Measurements from ENCODE around the gene NSMCE1.

The NSMCE1 gene

DNA sequence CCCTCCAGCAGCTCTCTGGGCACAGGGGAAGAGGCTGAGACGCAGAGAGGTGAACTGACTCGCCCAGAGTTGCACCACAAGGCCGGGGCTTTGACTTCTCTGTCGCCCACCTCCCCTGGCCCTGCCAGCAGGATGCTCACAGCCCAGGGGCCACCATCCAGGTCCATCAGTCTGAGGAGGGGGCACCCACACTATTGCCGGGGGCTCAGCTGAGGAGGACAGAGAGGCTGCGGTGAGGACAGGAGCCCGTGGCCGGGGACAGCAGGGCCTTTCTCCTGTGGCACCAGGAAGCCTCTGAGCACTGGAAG, 32.7 kb downstream of the NSMCE1 start:
- Histone ChIP-seq H3K79me2 (ENCODE audit: control insufficient read depth, insufficient read depth, low read length, unreplicated experiment) (no peaks in the 10 kb centered on the region), H3K36me3 (ENCODE audit: insufficient read depth, low read length) (peaks cover 3% of the 10 kb centered on the region; the same call in 1 of the 2 replicates), H3K27me3 (ENCODE audit: insufficient read depth, low read length) (no peaks in the 10 kb centered on the region), H3K4me3 (ENCODE audit: low read depth, low read length) (no peak overlapping the region), H3K4me1 (ENCODE audit: control insufficient read depth, insufficient read depth, low read length, unreplicated experiment) (peaks cover 15% of the 10 kb centered on the region), H3K27ac (ENCODE audit: low read depth, low read length) (peak overlapping the region; percentile 63), H2AFZ (ENCODE audit: low read length, unreplicated experiment) (peak overlapping the region; percentile 21)

- Histone ChIP-seq H3K4me1 (ENCODE audit: control insufficient read depth, insufficient read depth, low read length, unreplicated experiment) (peaks cover 15% of the 10 kb centered on the region), H2AFZ (ENCODE audit: low read length, unreplicated experiment) (peak overlapping the region; percentile 21), H3K36me3 (ENCODE audit: insufficient read depth, low read length) (peaks cover 3% of the 10 kb centered on the region; the same call in 1 of the 2 replicates), H3K79me2 (ENCODE audit: control insufficient read depth, insufficient read depth, low read length, unreplicated experiment) (no peaks in the 10 kb centered on the region), H3K4me3 (ENCODE audit: low read depth, low read length) (peak overlapping the region; percentile 62), H3K27ac (ENCODE audit: low read depth, low read length) (peak overlapping the region; percentile 63), H3K27me3 (ENCODE audit: insufficient read depth, low read length) (no peaks in the 10 kb centered on the region)
These were observed 33.3 kb downstream of the NSMCE1 start for GRCh38 chr16:27235055-27235937.

DNA sequence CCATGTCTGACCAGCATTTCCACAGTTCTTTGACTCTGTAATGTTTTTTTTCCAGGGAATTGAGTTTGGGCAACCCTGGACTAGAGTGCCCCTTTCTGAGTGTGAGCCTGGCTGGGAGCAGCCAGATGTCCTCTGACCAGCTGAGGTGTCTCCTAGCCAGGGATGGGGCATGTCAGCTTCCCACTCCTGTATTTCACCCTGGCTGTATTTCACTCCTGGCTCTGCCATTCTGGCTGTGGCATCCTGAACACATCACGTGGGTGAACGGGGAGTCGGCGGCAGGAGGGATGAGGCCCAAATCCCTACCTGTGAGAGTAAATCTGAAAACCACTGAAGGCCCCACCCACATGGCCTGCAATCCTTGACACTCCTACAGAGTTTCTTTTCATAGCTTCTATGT, 34.0 kb downstream of the NSMCE1 start:
- Histone ChIP-seq H3K27me3 (ENCODE audit: insufficient read depth, low read length) (no peaks in the 10 kb centered on the region), H3K36me3 (ENCODE audit: insufficient read depth, low read length) (peaks cover 3% of the 10 kb centered on the region; the same call in 1 of the 2 replicates), H3K79me2 (ENCODE audit: control insufficient read depth, insufficient read depth, low read length, unreplicated experiment) (no peaks in the 10 kb centered on the region), H2AFZ (ENCODE audit: low read length, unreplicated experiment) (no peak overlapping the region), H3K4me1 (ENCODE audit: control insufficient read depth, insufficient read depth, low read length, unreplicated experiment) (peaks cover 15% of the 10 kb centered on the region), H3K27ac (ENCODE audit: low read depth, low read length) (no peak overlapping the region), H3K4me3 (ENCODE audit: low read depth, low read length) (no peak overlapping the region)

- H3K4me1 ChIP-seq (ENCODE audit: control insufficient read depth, insufficient read depth, low read length, unreplicated experiment) = peaks cover 15% of the 10 kb centered on the region
These were observed 34.4 kb downstream of the NSMCE1 start for GRCh38 chr16:27234171-27234570.

DNA sequence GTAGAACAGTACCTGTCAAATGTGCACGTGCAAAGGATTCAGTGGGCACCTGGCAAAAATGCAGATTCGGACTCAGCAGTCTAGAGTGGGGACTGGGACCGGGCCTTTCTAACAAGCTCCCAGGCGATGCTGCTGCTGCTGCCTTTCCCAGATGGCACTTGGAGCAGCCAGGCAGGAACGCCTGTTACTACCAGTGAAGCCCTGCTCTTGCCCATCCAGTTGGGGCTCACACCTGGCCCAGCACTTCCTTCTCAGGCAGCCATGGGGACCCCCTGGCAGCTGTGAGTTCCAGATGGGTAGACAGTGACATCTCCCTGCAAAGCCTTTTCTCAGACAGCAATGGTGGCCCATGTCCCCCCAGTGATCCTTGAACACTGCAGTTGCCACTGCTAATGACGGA, 34.8 kb downstream of the NSMCE1 start:
- Histone ChIP-seq H2AFZ (ENCODE audit: low read length, unreplicated experiment) (no peak overlapping the region), H3K4me3 (ENCODE audit: low read depth, low read length) (no peak overlapping the region), H3K4me1 (ENCODE audit: control insufficient read depth, insufficient read depth, low read length, unreplicated experiment) (peaks cover 15% of the 10 kb centered on the region), H3K27ac (ENCODE audit: low read depth, low read length) (no peak overlapping the region), H3K36me3 (ENCODE audit: insufficient read depth, low read length) (peaks cover 3% of the 10 kb centered on the region; the same call in 1 of the 2 replicates), H3K27me3 (ENCODE audit: insufficient read depth, low read length) (no peaks in the 10 kb centered on the region), H3K79me2 (ENCODE audit: control insufficient read depth, insufficient read depth, low read length, unreplicated experiment) (no peaks in the 10 kb centered on the region)

More at GRCh38 chr16:27234171-27234570, 34.4 kb downstream of the NSMCE1 start:
- no peak overlapping the region for H3K27ac ChIP-seq (ENCODE audit: low read depth, low read length)
- H2AFZ ChIP-seq (ENCODE audit: low read length, unreplicated experiment) = no peak overlapping the region
- no peaks in the 10 kb centered on the region for H3K27me3 ChIP-seq (ENCODE audit: insufficient read depth, low read length)
- peaks cover 3% of the 10 kb centered on the region; the same call in 1 of the 2 replicates for H3K36me3 ChIP-seq (ENCODE audit: insufficient read depth, low read length)
- H3K4me3 ChIP-seq (ENCODE audit: low read depth, low read length) = no peak overlapping the region
- H3K79me2 ChIP-seq (ENCODE audit: control insufficient read depth, insufficient read depth, low read length, unreplicated experiment) = no peaks in the 10 kb centered on the region

DNA sequence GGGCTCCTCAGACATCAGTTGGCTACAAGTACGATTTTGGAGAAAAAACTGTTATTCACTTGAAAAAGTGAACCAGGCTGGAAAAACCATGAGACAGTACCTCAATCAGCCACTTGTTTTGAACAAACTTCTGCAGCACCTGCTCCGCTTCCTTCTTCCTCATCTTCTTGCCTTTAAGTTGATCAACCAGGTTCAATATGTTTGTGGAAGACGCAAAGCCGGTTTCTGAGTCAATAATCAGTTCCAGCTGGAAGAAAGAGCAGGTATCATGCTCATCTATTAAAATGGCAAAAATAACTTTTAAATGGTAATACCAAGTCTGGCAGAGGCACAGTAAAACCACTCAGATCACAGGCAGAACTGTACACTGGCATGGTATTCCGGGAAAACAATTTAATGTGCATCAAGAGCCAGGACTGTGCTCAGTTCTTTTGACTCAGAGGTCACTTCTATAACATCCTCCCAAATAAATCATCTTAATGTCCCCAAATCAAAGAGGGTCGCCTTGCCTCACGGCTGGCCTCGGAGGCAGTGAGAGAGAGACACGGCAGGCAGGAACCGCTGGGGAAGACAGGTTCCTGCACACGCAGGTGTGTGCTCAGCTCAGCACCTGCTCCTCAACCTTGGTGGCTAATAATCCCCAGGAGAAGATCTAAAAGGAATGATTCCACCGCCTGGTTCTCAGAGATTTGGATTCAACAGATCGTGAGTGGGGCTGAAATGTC, 35.5 kb downstream of the NSMCE1 start:
- Histone ChIP-seq H3K36me3 (ENCODE audit: insufficient read depth, low read length) (peaks cover 3% of the 10 kb centered on the region; the same call in 1 of the 2 replicates), H2AFZ (ENCODE audit: low read length, unreplicated experiment) (no peak overlapping the region), H3K27ac (ENCODE audit: low read depth, low read length) (no peak overlapping the region), H3K4me3 (ENCODE audit: low read depth, low read length) (no peak overlapping the region), H3K27me3 (ENCODE audit: insufficient read depth, low read length) (no peaks in the 10 kb centered on the region), H3K79me2 (ENCODE audit: control insufficient read depth, insufficient read depth, low read length, unreplicated experiment) (no peaks in the 10 kb centered on the region), H3K4me1 (ENCODE audit: control insufficient read depth, insufficient read depth, low read length, unreplicated experiment) (peaks cover 15% of the 10 kb centered on the region)

- no peak overlapping the region for H3K27ac ChIP-seq (ENCODE audit: low read depth, low read length)
- H3K36me3 ChIP-seq (ENCODE audit: insufficient read depth, low read length) = peaks cover 3% of the 10 kb centered on the region; the same call in 1 of the 2 replicates
- no peak overlapping the region for H2AFZ ChIP-seq (ENCODE audit: low read length, unreplicated experiment)
- peaks cover 15% of the 10 kb centered on the region for H3K4me1 ChIP-seq (ENCODE audit: control insufficient read depth, insufficient read depth, low read length, unreplicated experiment)
- H3K79me2 ChIP-seq (ENCODE audit: control insufficient read depth, insufficient read depth, low read length, unreplicated experiment) = no peaks in the 10 kb centered on the region
- H3K4me3 ChIP-seq (ENCODE audit: low read depth, low read length) = no peak overlapping the region
- no peaks in the 10 kb centered on the region for H3K27me3 ChIP-seq (ENCODE audit: insufficient read depth, low read length)
These were observed 36.3 kb downstream of the NSMCE1 start for GRCh38 chr16:27232061-27232900.

DNA sequence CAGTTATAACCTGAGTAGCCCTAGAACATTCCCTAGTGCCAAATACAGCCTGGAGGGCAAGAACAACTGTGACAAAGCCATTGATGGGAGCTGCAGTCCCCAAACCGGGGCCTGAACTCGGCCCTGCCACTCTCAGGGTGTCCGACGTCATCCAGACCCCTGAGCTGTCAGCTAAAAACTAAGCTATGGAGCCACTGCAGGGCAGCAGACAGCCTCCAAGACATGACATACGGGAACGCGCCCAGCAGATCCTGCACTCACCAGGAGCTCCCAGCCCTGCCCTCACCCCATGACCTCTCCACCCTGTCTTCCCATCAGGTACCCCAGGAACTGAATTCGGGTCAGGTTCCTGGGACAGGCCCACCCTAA, 36.9 kb downstream of the NSMCE1 start:
- H3K27me3 ChIP-seq (ENCODE audit: insufficient read depth, low read length) = no peaks in the 10 kb centered on the region
- H2AFZ ChIP-seq (ENCODE audit: low read length, unreplicated experiment) = no peak overlapping the region
- peaks cover 15% of the 10 kb centered on the region for H3K4me1 ChIP-seq (ENCODE audit: control insufficient read depth, insufficient read depth, low read length, unreplicated experiment)
- H3K79me2 ChIP-seq (ENCODE audit: control insufficient read depth, insufficient read depth, low read length, unreplicated experiment) = no peaks in the 10 kb centered on the region
- H3K4me3 ChIP-seq (ENCODE audit: low read depth, low read length) = no peak overlapping the region
- H3K27ac ChIP-seq (ENCODE audit: low read depth, low read length) = no peak overlapping the region
- H3K36me3 ChIP-seq (ENCODE audit: insufficient read depth, low read length) = peaks cover 3% of the 10 kb centered on the region; the same call in 1 of the 2 replicates

- no peak overlapping the region for H3K4me3 ChIP-seq (ENCODE audit: low read depth, low read length)
- H3K4me1 ChIP-seq (ENCODE audit: control insufficient read depth, insufficient read depth, low read length, unreplicated experiment) = peaks cover 10% of the 10 kb centered on the region
- no peak overlapping the region for H3K27ac ChIP-seq (ENCODE audit: low read depth, low read length)
- peaks cover 3% of the 10 kb centered on the region; the same call in 1 of the 2 replicates for H3K36me3 ChIP-seq (ENCODE audit: insufficient read depth, low read length)
- no peaks in the 10 kb centered on the region for H3K27me3 ChIP-seq (ENCODE audit: insufficient read depth, low read length)
- H3K79me2 ChIP-seq (ENCODE audit: control insufficient read depth, insufficient read depth, low read length, unreplicated experiment) = no peaks in the 10 kb centered on the region
- no peak overlapping the region for H2AFZ ChIP-seq (ENCODE audit: low read length, unreplicated experiment)
These were observed 38.0 kb downstream of the NSMCE1 start for GRCh38 chr16:27230562-27231001.

DNA sequence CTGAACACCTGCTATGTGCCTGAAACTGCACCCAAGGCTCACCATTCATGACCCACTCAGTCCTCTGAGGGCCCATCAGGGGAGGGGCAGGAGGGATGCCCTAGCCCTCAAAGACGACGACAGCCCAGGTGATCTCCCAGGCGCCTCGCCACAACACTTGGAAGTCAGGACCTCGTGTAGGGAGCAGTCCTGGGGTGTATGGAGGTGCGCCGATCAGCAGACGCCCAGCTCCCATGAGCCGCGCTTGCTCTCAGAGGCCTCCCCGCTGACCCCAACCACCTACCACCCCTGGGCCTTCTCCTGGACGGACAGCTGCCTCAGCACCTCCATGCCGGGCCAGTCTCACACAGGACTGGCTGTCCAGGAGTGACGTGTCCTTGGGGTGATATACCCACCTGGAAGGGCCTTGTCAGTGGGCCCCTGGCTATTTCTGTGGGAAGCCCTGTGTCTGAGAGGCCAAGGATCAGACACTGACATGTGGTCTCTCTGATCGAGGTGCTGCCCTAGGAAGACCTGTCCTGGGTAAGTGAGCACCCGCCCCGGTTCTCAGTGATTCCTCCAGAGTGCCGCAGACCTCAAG, 38.6 kb downstream of the NSMCE1 start:
- Histone ChIP-seq H3K4me1 (ENCODE audit: control insufficient read depth, insufficient read depth, low read length, unreplicated experiment) (peaks cover 5% of the 10 kb centered on the region), H3K4me3 (ENCODE audit: low read depth, low read length) (no peak overlapping the region)

More for the DNA sequence above, 38.6 kb downstream of the NSMCE1 start:
- no peak overlapping the region for H2AFZ ChIP-seq (ENCODE audit: low read length, unreplicated experiment)
- H3K36me3 ChIP-seq (ENCODE audit: insufficient read depth, low read length) = peaks cover 3% of the 10 kb centered on the region; the same call in 1 of the 2 replicates
- H3K27ac ChIP-seq (ENCODE audit: low read depth, low read length) = no peak overlapping the region
- H3K27me3 ChIP-seq (ENCODE audit: insufficient read depth, low read length) = no peaks in the 10 kb centered on the region
- no peaks in the 10 kb centered on the region for H3K79me2 ChIP-seq (ENCODE audit: control insufficient read depth, insufficient read depth, low read length, unreplicated experiment)

Data from ACC112 (cell line).